Stimulated activated CD8-positive, alpha-beta memory T cell treated with anti-CD3 and anti-CD28 coated beads, Interleukin-4, amount 100 ng/mL, for 1 hour (primary cell): ENCODE data around the gene CFAP157.

Experiments used
- DNase-seq, 2 donors: peaks; one replicate each; pipeline ENCODE4 v3.0.0-alpha.2; 2020; ENCODE audit warnings: low read depth in 2 of 2, low spot score in 1 of 2

CFAP157 gene

GRCh38 chr9:127692071-127692470 is 14.7 kb upstream of the CFAP157 start:
- no peak for DNase-seq

GRCh38 chr9:127693143-127693542 is 13.6 kb upstream of the CFAP157 start:
- DNase-seq, result no peak

- DNase-seq, result no peak
Observed at GRCh38 chr9:127693697-127694096, 13.1 kb upstream of the CFAP157 start.

GRCh38 chr9:127694890-127695720 is 11.7 kb upstream of the CFAP157 start:
- no peak for DNase-seq

GRCh38 chr9:127697575-127697974 is 9.2 kb upstream of the CFAP157 start:
- DNase-seq, result no peak

GRCh38 chr9:127698386-127698785 is 8.4 kb upstream of the CFAP157 start:
- DNase-seq, result no peak

GRCh38 chr9:127698985-127699670 is 7.7 kb upstream of the CFAP157 start:
- peak; percentile 58 to 73 for DNase-seq

GRCh38 chr9:127700140-127700539 is 6.6 kb upstream of the CFAP157 start:
- no peak for DNase-seq

GRCh38 chr9:127700594-127701255 is 6.1 kb upstream of the CFAP157 start:
- no peak for DNase-seq

- no peak for DNase-seq
Observed at GRCh38 chr9:127703289-127703946, 3.4 kb upstream of the CFAP157 start.

- DNase-seq, result no peak
Observed at GRCh38 chr9:127705577-127706379, 1.0 kb upstream of the CFAP157 start.

GRCh38 chr9:127707766-127708165 is 978 bp downstream of the CFAP157 start:
- DNase-seq, result peak in 1 of 2 donors; percentile 20

- no peak for DNase-seq
Observed at GRCh38 chr9:127708952-127709587, 2.3 kb downstream of the CFAP157 start.

GRCh38 chr9:127710204-127710783 is 3.5 kb downstream of the CFAP157 start:
- no peak for DNase-seq

GRCh38 chr9:127711226-127711701 is 4.5 kb downstream of the CFAP157 start:
- DNase-seq, result no peak

GRCh38 chr9:127711831-127712274 is 5.1 kb downstream of the CFAP157 start:
- no peak for DNase-seq

- no peak for DNase-seq
Observed at GRCh38 chr9:127712371-127712770, 5.6 kb downstream of the CFAP157 start.

- no peak for DNase-seq
Observed at GRCh38 chr9:127712867-127713266, 6.1 kb downstream of the CFAP157 start.

GRCh38 chr9:127714020-127714750 is 7.4 kb downstream of the CFAP157 start:
- no peak for DNase-seq
